ENCODE measurements around the gene RARA. TPM values are rescaled to one million over a fixed set of nuclear protein-coding genes. Genes with fewer than 3 reads are reported as not detected.
"Not testable (repeated sequence)": the region's sequence is repeated elsewhere in the genome, so short reads cannot be mapped to it uniquely, and the experiment has no call there.

The RARA gene
- total and polyA plus RNA-seq, 8 donors: 6.8 to 19.7 (median 11.6) TPM

DNA sequence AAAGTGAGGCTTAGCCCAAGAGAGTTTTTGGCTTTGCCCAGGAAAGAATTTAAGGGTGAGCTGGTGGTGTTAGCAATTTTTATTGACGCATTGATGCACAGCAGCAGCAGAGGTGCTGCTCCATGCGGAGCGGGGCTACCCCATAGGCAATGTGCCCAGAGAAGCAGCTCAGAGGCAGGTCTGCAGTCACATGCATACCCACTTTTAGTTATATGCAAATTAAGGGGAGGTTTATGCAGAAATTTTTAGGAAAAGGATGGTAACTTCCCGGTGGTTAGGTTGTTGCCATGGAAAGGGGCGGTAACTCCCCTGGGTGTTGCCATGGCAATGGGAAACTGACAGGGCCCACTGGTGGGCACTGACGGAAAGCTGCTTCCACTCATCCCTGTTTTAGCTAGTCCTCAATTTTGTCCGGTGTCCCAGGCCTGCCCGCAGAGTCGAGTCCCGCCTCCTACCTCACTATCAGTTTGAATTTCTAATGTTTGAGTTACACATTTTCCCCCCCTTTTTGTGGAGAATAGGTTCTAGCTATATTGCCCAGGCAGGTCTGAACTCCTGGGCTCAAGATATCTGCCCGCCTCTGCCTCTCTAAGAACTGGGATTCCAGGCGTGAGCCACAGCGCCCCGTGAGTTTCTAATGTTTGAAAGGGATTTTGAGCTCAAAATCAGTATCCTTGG lies 66.0 kb downstream of the RARA start:
- H3K27me3 ChIP-seq: no peaks in the 10 kb centered on the region
- ATAC-seq (no peak), DNase-seq (no peak), FAIRE-seq (no peak)
- TF ChIP-seq, protein P1, sequence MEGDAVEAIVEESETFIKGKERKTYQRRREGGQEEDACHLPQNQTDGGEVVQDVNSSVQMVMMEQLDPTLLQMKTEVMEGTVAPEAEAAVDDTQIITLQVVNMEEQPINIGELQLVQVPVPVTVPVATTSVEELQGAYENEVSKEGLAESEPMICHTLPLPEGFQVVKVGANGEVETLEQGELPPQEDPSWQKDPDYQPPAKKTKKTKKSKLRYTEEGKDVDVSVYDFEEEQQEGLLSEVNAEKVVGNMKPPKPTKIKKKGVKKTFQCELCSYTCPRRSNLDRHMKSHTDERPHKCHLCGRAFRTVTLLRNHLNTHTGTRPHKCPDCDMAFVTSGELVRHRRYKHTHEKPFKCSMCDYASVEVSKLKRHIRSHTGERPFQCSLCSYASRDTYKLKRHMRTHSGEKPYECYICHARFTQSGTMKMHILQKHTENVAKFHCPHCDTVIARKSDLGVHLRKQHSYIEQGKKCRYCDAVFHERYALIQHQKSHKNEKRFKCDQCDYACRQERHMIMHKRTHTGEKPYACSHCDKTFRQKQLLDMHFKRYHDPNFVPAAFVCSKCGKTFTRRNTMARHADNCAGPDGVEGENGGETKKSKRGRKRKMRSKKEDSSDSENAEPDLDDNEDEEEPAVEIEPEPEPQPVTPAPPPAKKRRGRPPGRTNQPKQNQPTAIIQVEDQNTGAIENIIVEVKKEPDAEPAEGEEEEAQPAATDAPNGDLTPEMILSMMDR (IDR thresholded peaks at IDR 0.05): no peak
- no peaks in the 10 kb centered on the region for H3K36me3 ChIP-seq
- H3K9me3 ChIP-seq: no peaks in the 10 kb centered on the region
- WGBS, 2 donors: 76 to 78% methylated on average over 14 of the region's 14 CpGs
- H3K4me1 ChIP-seq: no peaks in the 10 kb centered on the region
- no peak overlapping the region for H3K27ac ChIP-seq
- intact Hi-C loops (cut with DNase I): no loop called here
- H3K4me3 ChIP-seq: no peak overlapping the region

DNA sequence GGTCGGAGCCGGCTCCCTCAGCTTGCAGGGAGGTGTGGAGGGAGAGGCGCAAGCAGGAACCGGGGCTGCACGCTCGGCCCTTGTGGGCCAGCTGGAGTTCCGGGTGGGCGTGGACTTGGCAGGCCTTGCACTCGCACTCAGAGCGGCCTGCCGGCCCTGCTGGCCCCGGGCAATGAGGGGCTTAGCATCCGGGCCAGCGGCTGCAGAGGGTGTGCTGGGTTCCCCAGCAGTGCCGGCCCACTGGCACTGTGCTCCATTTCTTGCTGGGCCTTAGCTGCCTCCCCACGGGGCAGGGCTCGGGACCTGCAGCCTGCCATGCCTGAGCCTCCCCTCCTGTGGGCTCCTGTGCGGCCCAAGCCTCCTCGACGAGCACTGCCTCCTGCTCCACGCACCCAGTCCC lies 66.8 kb downstream of the RARA start:
- ATAC-seq: not testable (repeated sequence)

DNA sequence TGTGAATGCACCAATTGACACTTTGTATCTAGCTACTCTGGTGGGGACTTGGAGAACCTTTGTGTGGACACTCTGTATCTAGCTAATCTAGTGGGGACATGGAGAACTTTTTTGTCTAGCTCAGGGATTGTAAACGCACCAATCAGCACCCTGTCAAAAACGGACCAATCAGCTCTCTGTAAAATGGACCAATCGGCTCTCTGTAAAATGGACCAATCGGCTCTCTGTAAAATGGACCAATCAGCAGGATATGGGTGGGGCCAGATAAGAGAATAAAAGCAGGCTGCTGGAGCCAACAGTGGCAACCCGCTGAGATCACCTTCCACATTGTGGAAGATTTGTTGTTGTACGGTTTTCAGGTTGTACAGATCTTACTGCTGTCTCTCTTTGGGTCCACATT lies 67.6 kb downstream of the RARA start:
- ATAC-seq; intact Hi-C loops (cut with DNase I); DNase-seq; H3K4me3 ChIP-seq; FAIRE-seq; H3K27me3 ChIP-seq; H3K27ac ChIP-seq; H3K36me3 ChIP-seq; H3K4me1 ChIP-seq; H3K9me3 ChIP-seq: not testable (repeated sequence)
- WGBS, 2 donors: 71 to 76% methylated on average over 6 of the region's 6 CpGs

More for the DNA sequence above, 66.8 kb downstream of the RARA start:
- H3K27ac ChIP-seq; H3K36me3 ChIP-seq; intact Hi-C loops (cut with DNase I); H3K4me3 ChIP-seq; H3K27me3 ChIP-seq; FAIRE-seq; H3K9me3 ChIP-seq; H3K4me1 ChIP-seq: not testable (repeated sequence)
- peak in 1 of 6 donors; percentile 48 for DNase-seq
- WGBS, 2 donors: 79 to 94% methylated on average over 15 to 21 of the region's 21 CpGs

DNA sequence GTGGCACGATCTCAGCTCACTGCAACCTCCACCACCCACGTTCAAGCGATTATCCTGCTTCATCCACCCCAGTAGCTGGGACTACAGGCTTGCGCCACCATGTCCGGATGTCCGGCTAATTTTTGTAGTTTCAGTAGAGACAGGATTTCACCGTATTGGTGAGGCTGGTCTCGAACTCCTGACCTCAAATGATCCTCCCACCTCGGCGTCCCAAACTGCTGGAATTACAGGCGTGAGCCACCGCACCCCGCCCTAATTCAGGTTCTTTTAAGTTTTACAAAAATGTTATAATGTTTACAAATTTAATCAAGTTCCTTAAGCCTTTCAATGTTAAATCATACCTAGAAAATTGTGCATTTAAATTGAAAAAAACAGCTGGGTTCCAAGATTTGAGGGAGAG lies 68.9 kb downstream of the RARA start:
- 75 to 77% methylated on average over 13 of the region's 13 CpGs for WGBS, 2 donors
- Histone ChIP-seq H3K27me3 (no peaks in the 10 kb centered on the region), H3K27ac (no peak overlapping the region), H3K36me3 (no peaks in the 10 kb centered on the region), H3K4me1 (no peaks in the 10 kb centered on the region), H3K9me3 (no peaks in the 10 kb centered on the region), H3K4me3 (no peak overlapping the region)
- no peak for DNase-seq
- TF ChIP-seq, protein P1 (IDR thresholded peaks at IDR 0.05): no peak
- no peak for ATAC-seq
- intact Hi-C loops (cut with DNase I): no loop called here
- no peak for FAIRE-seq

DNA sequence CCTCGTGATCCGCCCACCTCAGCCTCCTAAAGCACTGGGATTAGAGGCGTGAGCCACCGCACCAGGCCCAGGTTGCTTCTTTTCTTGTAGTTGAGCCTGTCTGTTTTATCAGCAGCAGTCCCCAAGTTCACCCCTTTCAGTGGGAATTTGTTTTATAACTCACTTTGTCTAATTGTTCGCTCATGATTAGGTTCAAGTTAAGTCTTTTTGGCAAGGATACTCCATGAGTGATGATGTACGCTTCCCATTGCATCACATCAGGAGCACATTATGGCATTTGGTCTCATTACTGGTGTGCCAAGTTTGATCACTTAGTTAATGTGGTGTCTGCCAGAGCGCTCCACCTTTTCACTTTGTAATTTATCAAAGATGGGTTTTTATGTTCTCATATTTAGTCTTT lies 70.0 kb downstream of the RARA start:
- no peak for ATAC-seq
- TF ChIP-seq, protein P1 (IDR thresholded peaks at IDR 0.05): no peak
- no peaks in the 10 kb centered on the region for H3K36me3 ChIP-seq
- intact Hi-C loops (cut with DNase I): no loop called here
- H3K27ac ChIP-seq: no peak overlapping the region
- no peaks in the 10 kb centered on the region for H3K27me3 ChIP-seq
- H3K4me3 ChIP-seq: no peak overlapping the region
- WGBS, 2 donors: 74 to 81% methylated on average over 7 of the region's 7 CpGs
- FAIRE-seq: no peak
- no peaks in the 10 kb centered on the region for H3K9me3 ChIP-seq
- no peak for DNase-seq
- no peaks in the 10 kb centered on the region for H3K4me1 ChIP-seq

DNA sequence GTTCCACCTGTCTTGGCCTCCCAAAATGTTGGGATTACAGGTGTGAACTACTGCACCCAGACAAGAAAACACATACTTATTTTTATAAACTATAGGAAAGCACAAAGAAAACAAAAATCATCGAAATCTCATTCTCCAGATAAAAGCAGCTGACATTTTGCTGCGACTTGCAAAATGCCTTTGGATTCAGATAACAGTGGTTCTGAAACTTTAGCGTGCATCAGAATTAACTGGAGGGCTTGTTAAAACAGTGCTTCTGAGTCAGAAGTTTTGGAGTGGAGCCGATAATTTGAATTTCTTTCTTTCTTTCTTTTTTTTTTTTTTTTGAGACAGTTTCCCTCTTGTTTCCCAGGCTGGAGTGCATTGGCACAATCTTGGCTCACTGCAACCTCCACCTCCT lies 73.3 kb downstream of the RARA start:
- no peaks in the 10 kb centered on the region for H3K36me3 ChIP-seq
- TF ChIP-seq, protein P1 (IDR thresholded peaks at IDR 0.05): no peak
- H3K9me3 ChIP-seq: no peaks in the 10 kb centered on the region
- intact Hi-C loops (cut with DNase I): no loop called here
- no peak overlapping the region for H3K27ac ChIP-seq
- DNase-seq: no peak
- 81 to 89% methylated on average over 4 of the region's 4 CpGs for WGBS, 2 donors
- no peak for ATAC-seq
- H3K4me3 ChIP-seq: no peak overlapping the region
- no peak for FAIRE-seq
- H3K4me1 ChIP-seq: no peaks in the 10 kb centered on the region
- H3K27me3 ChIP-seq: no peaks in the 10 kb centered on the region

DNA sequence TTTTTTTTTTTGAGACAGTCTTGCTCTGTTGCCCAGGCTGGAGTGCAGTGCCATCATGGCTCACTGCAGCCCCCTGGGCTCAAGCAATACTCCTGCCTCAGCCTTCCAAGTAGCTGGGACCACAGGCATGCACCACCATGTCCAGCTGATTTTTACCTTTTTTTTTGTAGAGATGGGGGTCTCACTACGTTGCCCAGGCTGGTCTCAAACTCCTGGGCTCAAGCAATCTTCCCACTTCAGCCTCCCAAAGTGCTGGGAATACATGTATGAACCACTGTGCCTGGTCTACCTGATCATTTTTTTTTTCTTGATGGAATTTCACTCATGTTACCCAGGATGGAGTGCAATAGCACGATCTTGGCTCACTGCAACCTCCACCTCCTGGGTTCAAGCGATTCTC lies 77.6 kb downstream of the RARA start:
- H3K36me3 ChIP-seq; H3K4me3 ChIP-seq; intact Hi-C loops (cut with DNase I); H3K9me3 ChIP-seq; H3K27me3 ChIP-seq; DNase-seq; H3K27ac ChIP-seq; FAIRE-seq; H3K4me1 ChIP-seq; ATAC-seq: not testable (repeated sequence)
- WGBS, 2 donors: 99 to 100% methylated on average over 3 of the region's 3 CpGs

Data from pancreas (tissue), 10 donors.